ACC112 (cell line): Measurements from ENCODE around the gene SMPDL3B.

ENCODE experiments used
- H2AFZ ChIP-seq: fragments of 200-600 bp; sonication (generic); one replicate; pipeline ENCODE4 v1.6.0; 2017; ENCODE audit warnings: antibody characterized with exemption, low read length; ENCODE audit not compliant: unreplicated experiment
- H3K27ac ChIP-seq: fragments of 200-600 bp; sonication (generic); 2 replicates; pipeline ENCODE4 v1.5.1; 2014; ENCODE audit warnings: low read depth, mild to moderate bottlenecking, antibody characterized with exemption, low read length, moderate library complexity
- H3K27me3 ChIP-seq: fragments of 200-600 bp; sonication (generic); 2 replicates; pipeline ENCODE4 v1.6.1; 2014; ENCODE audit warnings: mild to moderate bottlenecking, antibody characterized with exemption, low read length, moderate library complexity, mixed read lengths; ENCODE audit not compliant: insufficient read depth
- H3K36me3 ChIP-seq: fragments of 200-600 bp; sonication (generic); 2 replicates; pipeline ENCODE4 v1.6.1; 2016; ENCODE audit warnings: mild to moderate bottlenecking, antibody characterized with exemption, low read length, moderate library complexity, mixed read lengths; ENCODE audit not compliant: insufficient read depth
- H3K4me1 ChIP-seq: fragments of 200-600 bp; sonication (generic); one replicate; pipeline ENCODE4 v1.6.1; 2016; ENCODE audit warnings: low read length, mixed read lengths; ENCODE audit not compliant: insufficient read depth, unreplicated experiment, control insufficient read depth
- H3K4me3 ChIP-seq: fragments of 200-600 bp; sonication (generic); 2 replicates; pipeline ENCODE4 v1.5.1; 2014; ENCODE audit warnings: mild to moderate bottlenecking, low read depth, low read length
- H3K79me2 ChIP-seq: fragments of 200-600 bp; sonication (generic); one replicate; pipeline ENCODE4 v1.6.0; 2016; ENCODE audit warnings: low read length; ENCODE audit not compliant: control insufficient read depth, unreplicated experiment, insufficient read depth

SMPDL3B gene

DNA sequence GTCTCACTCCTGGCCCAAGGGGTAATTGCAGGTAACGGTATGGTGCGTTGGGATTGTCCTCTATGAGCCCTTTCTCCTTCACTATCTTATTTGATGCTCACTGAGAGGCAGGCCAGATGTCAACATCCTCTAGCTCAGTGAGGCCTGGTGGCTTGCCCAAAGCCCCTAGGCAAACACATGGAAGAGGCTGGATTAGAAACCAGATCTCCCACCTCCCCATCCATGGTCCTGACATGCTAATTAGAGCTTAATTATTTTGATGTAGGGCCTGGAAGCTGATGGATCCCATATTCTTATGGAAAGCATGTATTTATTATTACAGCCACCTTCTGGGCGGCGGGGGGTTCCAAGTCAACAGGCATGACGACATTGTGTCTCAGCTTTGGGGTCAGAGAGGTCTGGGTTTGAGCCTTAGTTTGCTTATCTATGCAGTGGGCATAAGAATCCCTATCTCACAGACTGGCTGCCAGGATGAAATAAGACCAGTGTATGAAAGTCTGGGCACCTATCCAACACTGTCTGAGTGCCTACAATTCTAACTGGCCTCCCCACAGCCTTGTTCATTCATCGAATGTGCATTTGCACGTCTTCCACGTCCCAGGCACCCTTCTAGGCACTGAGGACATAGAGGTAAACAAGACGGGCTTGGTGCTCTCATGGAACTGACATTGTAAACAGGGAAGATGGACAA lies 6.2 kb downstream of the SMPDL3B start:
- H3K36me3 ChIP-seq: no peaks in the 10 kb centered on the region
- H3K27ac ChIP-seq: no peak overlapping the region
- peaks cover 5% of the 10 kb centered on the region for H3K4me1 ChIP-seq
- no peak overlapping the region for H2AFZ ChIP-seq
- no peaks in the 10 kb centered on the region for H3K79me2 ChIP-seq
- H3K4me3 ChIP-seq: no peak overlapping the region
- H3K27me3 ChIP-seq: peaks cover under 1% of the 10 kb centered on the region; the same call in 1 of the 2 replicates

DNA sequence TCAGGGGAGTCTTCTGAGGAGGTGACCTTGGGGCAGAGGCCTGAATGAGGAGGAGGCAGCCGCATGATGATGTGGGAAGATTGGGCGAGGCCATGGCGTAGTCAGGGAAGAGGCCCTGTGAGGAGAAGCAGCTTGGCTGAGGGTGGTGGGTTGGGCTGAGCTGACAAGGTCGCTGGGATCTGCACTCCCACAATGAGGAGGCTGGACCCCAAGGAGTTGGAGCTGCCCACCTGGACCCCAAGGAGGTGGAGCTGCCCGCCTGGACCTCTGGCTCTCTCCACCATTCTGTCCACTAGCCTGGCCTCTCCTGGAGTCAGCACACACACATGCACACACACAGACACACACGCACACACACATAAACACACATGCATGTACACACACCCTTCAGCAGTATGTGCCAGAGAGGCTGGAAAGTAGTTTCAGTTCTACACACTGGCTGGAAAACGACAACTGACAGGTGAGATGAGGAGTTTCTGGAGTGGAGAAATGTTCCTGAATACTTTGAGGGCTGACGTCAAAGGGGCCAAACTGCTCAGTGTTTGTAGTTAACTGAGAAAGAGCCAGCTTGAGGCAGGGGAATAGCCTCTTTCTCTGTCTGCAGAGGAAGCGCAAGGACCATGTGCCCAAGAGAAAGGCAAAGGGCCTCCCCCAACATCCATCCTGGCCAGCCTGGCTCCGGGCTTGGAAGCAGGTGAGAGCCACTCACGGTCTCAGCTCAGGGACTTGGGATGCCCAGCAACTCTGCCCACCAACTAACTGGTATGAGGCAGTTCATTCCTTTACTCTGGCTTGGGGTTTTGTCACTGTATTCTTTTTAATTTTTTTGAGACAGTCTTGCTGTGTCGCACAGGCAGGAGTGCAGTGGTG lies 7.1 kb downstream of the SMPDL3B start:
- H3K79me2 ChIP-seq: no peaks in the 10 kb centered on the region
- H3K27ac ChIP-seq: no peak overlapping the region
- H3K27me3 ChIP-seq: no peaks in the 10 kb centered on the region
- peaks cover 4% of the 10 kb centered on the region for H3K4me1 ChIP-seq
- H3K36me3 ChIP-seq: no peaks in the 10 kb centered on the region
- H2AFZ ChIP-seq: no peak overlapping the region
- no peak overlapping the region for H3K4me3 ChIP-seq

DNA sequence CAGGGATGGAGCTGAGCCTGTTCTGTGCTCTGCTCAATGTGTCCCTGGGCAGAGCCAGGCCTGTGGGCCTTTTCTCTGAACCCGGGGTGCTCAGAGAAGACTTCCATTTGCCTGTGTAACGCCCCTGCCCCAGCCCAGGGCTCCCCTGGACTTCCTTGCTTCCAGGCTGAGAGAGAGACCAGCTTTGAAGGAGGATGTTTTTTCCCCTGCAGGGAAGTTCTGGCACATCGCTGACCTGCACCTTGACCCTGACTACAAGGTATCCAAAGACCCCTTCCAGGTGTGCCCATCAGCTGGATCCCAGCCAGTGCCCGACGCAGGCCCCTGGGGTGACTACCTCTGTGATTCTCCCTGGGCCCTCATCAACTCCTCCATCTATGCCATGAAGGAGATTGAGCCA lies 10.2 kb downstream of the SMPDL3B start:
- H3K79me2 ChIP-seq: no peaks in the 10 kb centered on the region
- no peaks in the 10 kb centered on the region for H3K36me3 ChIP-seq
- H3K4me3 ChIP-seq: no peak overlapping the region
- H3K27ac ChIP-seq: no peak overlapping the region
- no peaks in the 10 kb centered on the region for H3K4me1 ChIP-seq
- no peak overlapping the region for H2AFZ ChIP-seq
- no peaks in the 10 kb centered on the region for H3K27me3 ChIP-seq

DNA sequence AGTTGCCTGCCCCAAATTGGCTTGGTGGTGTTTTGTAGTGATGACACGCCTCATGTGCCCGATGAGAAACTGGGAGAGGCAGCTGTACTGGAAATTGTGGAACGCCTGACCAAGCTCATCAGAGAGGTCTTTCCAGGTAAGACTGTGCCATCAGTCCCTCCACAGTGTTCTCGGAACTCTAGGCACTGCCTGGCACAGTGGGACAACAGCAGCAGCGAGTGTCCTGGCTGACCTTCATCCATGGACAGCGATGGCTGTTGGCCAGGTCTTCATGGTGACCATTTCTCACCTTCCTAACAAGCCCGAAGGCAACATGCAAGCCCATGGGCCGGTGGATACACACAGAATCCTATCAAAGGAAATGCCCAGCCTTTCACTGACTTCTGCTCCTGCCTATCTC lies 14.2 kb downstream of the SMPDL3B start:
- H3K27ac ChIP-seq: no peak overlapping the region
- H3K36me3 ChIP-seq: no peaks in the 10 kb centered on the region
- no peaks in the 10 kb centered on the region for H3K27me3 ChIP-seq
- H3K4me1 ChIP-seq: no peaks in the 10 kb centered on the region
- H2AFZ ChIP-seq: no peak overlapping the region
- H3K79me2 ChIP-seq: no peaks in the 10 kb centered on the region
- no peak overlapping the region for H3K4me3 ChIP-seq

DNA sequence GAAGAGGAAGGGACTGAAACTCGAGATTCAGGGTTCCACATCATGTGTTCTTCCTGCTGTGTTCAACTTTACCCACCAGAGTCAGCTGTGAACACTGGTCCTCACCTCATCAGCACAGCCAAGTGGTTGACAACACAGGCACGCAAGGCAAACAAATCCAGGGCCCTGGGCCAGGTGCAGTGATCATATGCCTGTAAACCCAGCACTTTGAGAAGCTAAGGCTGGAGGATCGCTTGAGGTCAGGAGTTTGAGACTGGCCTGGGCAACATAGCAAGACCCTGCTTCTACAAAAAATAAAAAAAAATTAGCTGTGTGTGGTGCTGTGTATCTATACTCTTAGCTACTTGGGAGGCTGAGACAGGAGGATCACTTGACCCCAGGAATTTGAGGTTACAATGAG lies 16.6 kb downstream of the SMPDL3B start:
- no peak overlapping the region for H3K27ac ChIP-seq
- H3K79me2 ChIP-seq: no peaks in the 10 kb centered on the region
- H2AFZ ChIP-seq: no peak overlapping the region
- H3K36me3 ChIP-seq: no peaks in the 10 kb centered on the region
- no peaks in the 10 kb centered on the region for H3K4me1 ChIP-seq
- no peaks in the 10 kb centered on the region for H3K27me3 ChIP-seq
- no peak overlapping the region for H3K4me3 ChIP-seq

DNA sequence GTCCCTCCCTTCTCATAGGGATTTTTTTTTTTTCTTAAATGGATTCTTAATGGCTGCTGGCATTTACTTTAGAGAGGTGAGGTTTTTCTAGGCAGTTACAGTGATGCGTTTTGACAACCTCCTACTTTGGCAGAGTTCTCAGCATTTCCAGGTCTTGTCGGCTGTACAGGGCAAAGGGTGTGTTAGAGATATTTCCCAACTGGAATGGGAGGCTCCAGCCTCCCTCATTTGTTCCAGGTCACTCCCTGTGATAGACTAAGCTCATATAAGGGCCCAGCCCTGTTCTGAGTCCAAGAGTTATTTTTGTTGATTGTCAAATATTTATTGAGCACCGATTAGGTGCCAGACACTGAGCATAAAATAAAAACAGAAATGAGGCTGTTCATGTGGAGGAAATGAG lies 17.3 kb downstream of the SMPDL3B start:
- Histone ChIP-seq H3K36me3 (no peaks in the 10 kb centered on the region), H2AFZ (no peak overlapping the region), H3K79me2 (no peaks in the 10 kb centered on the region), H3K27ac (no peak overlapping the region), H3K4me3 (no peak overlapping the region), H3K27me3 (no peaks in the 10 kb centered on the region), H3K4me1 (no peaks in the 10 kb centered on the region)

DNA sequence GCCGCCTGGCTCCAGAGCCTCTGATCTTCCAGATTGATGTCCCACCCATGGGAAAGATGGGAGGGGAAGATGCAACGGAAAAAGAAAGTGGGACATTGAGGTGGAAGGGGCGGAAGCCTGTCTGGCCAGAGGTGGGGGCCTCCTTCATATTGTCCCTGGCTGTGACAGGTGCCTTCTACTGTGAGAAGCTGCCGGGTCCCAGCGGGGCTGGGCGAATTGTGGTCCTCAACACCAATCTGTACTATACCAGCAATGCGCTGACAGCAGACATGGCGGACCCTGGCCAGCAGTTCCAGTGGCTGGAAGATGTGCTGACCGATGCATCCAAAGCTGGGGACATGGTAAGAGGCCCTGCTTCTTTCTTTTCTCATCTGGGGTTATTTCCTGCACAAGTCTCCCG lies 19.4 kb downstream of the SMPDL3B start:
- Histone ChIP-seq H3K79me2 (no peaks in the 10 kb centered on the region), H3K4me1 (no peaks in the 10 kb centered on the region), H3K27me3 (no peaks in the 10 kb centered on the region), H3K4me3 (no peak overlapping the region), H3K36me3 (no peaks in the 10 kb centered on the region), H3K27ac (no peak overlapping the region), H2AFZ (no peak overlapping the region)

DNA sequence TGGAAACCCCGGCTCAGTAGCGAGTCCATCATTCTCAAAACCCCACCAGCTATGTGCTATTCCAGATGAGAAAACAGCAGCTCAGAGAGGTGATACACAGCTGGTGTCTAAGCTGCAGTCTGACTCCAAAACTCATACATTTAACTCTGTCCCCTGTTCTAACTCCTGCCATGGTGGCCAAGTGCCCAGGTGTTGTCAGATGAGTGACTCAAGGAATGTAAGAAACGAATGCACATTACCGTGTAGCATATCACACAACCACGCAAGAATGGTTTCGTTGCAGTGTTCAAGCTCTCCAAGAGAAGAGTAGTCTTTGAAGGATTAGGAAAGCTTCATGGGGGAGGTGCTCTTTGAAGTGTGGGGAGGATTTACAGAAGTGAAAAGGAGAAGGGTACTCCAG lies 20.3 kb downstream of the SMPDL3B start:
- no peak overlapping the region for H3K4me3 ChIP-seq
- H3K36me3 ChIP-seq: no peaks in the 10 kb centered on the region
- H3K79me2 ChIP-seq: no peaks in the 10 kb centered on the region

DNA sequence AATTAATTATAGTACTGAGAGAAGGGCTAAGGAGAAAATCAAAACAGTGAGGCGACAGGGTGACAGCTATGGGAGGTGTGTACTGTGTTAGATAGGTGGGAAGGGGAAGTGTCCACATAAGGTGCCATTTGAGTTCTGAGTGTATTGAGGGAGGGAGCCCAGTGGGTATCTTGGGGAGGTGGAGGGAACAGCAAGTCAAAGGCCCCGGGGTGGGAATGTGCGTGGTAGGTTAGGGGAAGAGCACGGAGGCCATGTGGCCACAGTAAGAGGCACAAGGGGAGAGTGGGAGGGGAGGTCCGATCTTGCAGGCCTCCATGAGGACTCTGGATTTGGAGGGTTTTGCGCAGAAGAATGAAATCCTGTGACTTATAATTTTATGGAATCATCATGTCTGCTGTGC lies 22.0 kb downstream of the SMPDL3B start:
- Histone ChIP-seq H2AFZ (no peak overlapping the region), H3K79me2 (no peaks in the 10 kb centered on the region), H3K36me3 (no peaks in the 10 kb centered on the region), H3K4me1 (peaks cover 16% of the 10 kb centered on the region), H3K27ac (no peak overlapping the region), H3K4me3 (no peak overlapping the region), H3K27me3 (no peaks in the 10 kb centered on the region)

More for the DNA sequence above, 20.3 kb downstream of the SMPDL3B start:
- H3K27me3 ChIP-seq: no peaks in the 10 kb centered on the region
- H3K27ac ChIP-seq: no peak overlapping the region
- peaks cover under 1% of the 10 kb centered on the region for H3K4me1 ChIP-seq
- no peak overlapping the region for H2AFZ ChIP-seq

DNA sequence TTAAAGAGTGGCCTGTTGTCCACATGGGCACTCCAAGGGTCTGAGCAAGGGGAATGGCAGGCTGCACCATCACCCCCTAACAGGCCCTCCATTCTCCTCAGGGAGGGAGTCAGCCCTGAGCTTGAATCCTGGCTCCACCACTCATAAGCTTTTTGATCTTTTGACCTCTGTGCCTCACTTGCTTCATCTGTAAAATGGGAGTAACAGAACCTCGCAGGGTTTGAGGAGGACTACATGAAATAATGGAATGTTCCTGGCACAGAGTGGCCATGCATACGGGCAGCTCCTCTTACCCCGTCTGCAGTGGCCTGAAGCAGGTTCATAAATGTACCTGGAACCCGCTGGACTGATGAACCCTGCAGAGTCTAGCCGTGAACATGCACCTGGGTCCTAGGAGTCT lies 22.9 kb downstream of the SMPDL3B start:
- Histone ChIP-seq H3K36me3 (no peaks in the 10 kb centered on the region), H3K4me3 (no peak overlapping the region), H3K79me2 (no peaks in the 10 kb centered on the region), H3K27me3 (no peaks in the 10 kb centered on the region), H2AFZ (no peak overlapping the region), H3K4me1 (peaks cover 16% of the 10 kb centered on the region), H3K27ac (no peak overlapping the region)

DNA sequence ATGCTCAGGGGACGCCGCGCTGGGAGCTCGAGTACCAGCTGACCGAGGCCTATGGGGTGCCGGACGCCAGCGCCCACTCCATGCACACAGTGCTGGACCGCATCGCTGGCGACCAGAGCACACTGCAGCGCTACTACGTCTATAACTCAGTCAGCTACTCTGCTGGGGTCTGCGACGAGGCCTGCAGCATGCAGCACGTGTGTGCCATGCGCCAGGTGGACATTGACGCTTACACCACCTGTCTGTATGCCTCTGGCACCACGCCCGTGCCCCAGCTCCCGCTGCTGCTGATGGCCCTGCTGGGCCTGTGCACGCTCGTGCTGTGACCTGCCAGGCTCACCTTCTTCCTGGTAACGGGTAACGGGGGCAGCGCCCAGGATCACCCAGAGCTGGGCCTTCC lies 23.7 kb downstream of the SMPDL3B start:
- Histone ChIP-seq H2AFZ (no peak overlapping the region), H3K79me2 (no peaks in the 10 kb centered on the region), H3K36me3 (no peaks in the 10 kb centered on the region), H3K27ac (no peak overlapping the region), H3K4me3 (no peak overlapping the region), H3K27me3 (no peaks in the 10 kb centered on the region), H3K4me1 (peaks cover 16% of the 10 kb centered on the region)
